HepG2 (cell line): Measurements from ENCODE around the gene BICDL1.

Source experiments
- BHLHE40 ChIP-seq: IDR thresholded peaks from 2 replicates; pipeline ENCODE4 v1.6.1; 2011; ENCODE audit warnings: low read length, improper control_type of control experiment
- KLF13 ChIP-seq: sonication (generic); formaldehyde crosslinking; IDR thresholded peaks from 2 replicates; pipeline ENCODE4 v1.4.0; 2020; ENCODE audit warnings: mild to moderate bottlenecking, missing genetic modification reagents
- MYC ChIP-seq: sonication (generic); formaldehyde crosslinking; IDR thresholded peaks from 2 replicates; pipeline ENCODE4 v1.9.0; 2021; ENCODE audit warnings: missing genetic modification reagents, borderline replicate concordance
- RNF219 ChIP-seq: sonication (generic); formaldehyde crosslinking; IDR thresholded peaks from 2 replicates; pipeline ENCODE4 v1.5.0; 2020; ENCODE audit warnings: mild to moderate bottlenecking, missing genetic modification reagents
- TAF1 ChIP-seq: sonication (generic); formaldehyde crosslinking; IDR thresholded peaks from 2 replicates; pipeline ENCODE4 v1.4.0; 2020; ENCODE audit warnings: missing genetic modification reagents
- USF2 ChIP-seq, 2 experiments: sonication (generic) in 1 of 2; formaldehyde crosslinking in 1 of 2; IDR thresholded peaks; 2 replicates each; pipeline versions ENCODE4 v1.5.1 to v1.6.1; 2011 to 2020; ENCODE audit warnings: borderline replicate concordance in 1 of 2, low read depth in 1 of 2, low read length in 1 of 2, mild to moderate bottlenecking in 1 of 2, missing genetic modification reagents in 1 of 2, moderate library complexity in 1 of 2
- ZNF747 ChIP-seq: sonication (generic); formaldehyde crosslinking; IDR thresholded peaks from 2 replicates; pipeline ENCODE4 v1.8.1; 2023; ENCODE audit warnings: missing genetic modification reagents, mild to moderate bottlenecking, borderline replicate concordance

- no peak for TF ChIP-seq TAF1 (CRISPR knock-in tag)
- no peak for TF ChIP-seq BHLHE40
- no peak for TF ChIP-seq USF2 (IDR thresholded peaks at IDR 0.05; ENCODE audit: low read depth, low read length)
- no peak for TF ChIP-seq USF2 (CRISPR knock-in tag; IDR thresholded peaks at IDR 0.05; ENCODE audit: borderline replicate concordance)
- TF ChIP-seq RNF219 (CRISPR knock-in tag), result no peak
- no peak for TF ChIP-seq ZNF747 (CRISPR knock-in tag)
- no peak for TF ChIP-seq MYC
- no peak for TF ChIP-seq KLF13 (CRISPR knock-in tag)
Observed at GRCh38 chr12:119998471-119999245, 9.6 kb downstream of the BICDL1 start.
